Karpas-422 (cell line): ENCODE measurements around the gene ME2. TPM values are rescaled to one million over a fixed set of nuclear protein-coding genes. Genes with fewer than 3 reads are reported as not detected.
A peak's percentile ranks its signal among the peaks of the same experiment; 100 is the strongest.
"Not testable (repeated sequence)": the region's sequence is repeated elsewhere in the genome, so short reads cannot be mapped to it uniquely, and the experiment has no call there.

Experiments
- DNase-seq: peaks from one replicate; pipeline ENCODE4 v3.0.0-alpha.2; 2015
- H2AFZ ChIP-seq: fragments of 200-600 bp; sonication (generic); 2 replicates; pipeline ENCODE4 v1.6.1; 2014; ENCODE audit warnings: antibody characterized with exemption, low read length, mixed read lengths
- H3K27ac ChIP-seq: fragments of 200-600 bp; sonication (generic); 2 replicates; pipeline ENCODE4 v1.5.1; 2014; ENCODE audit warnings: mild to moderate bottlenecking, low read length, moderate library complexity
- H3K27me3 ChIP-seq: fragments of 200-600 bp; sonication (generic); 2 replicates; pipeline ENCODE4 v1.6.1; 2014; ENCODE audit warnings: low read length, mixed read lengths
- H3K36me3 ChIP-seq: fragments of 200-600 bp; sonication (generic); 2 replicates; pipeline ENCODE4 v1.6.1; 2014; ENCODE audit warnings: low read length, mixed read lengths; ENCODE audit not compliant: insufficient read depth
- H3K4me1 ChIP-seq: fragments of 200-600 bp; sonication (generic); 2 replicates; pipeline ENCODE4 v1.6.1; 2014; ENCODE audit warnings: mild to moderate bottlenecking, low read length, mixed read lengths
- H3K4me2 ChIP-seq: fragments of 200-600 bp; sonication (generic); 2 replicates; pipeline ENCODE4 v1.6.1; 2014; ENCODE audit warnings: low read length, low read depth, mild to moderate bottlenecking; ENCODE audit not compliant: poor library complexity, severe bottlenecking
- H3K4me3 ChIP-seq: fragments of 200-600 bp; sonication (generic); 2 replicates; pipeline ENCODE4 v1.5.1; 2014; ENCODE audit warnings: mild to moderate bottlenecking, antibody characterized with exemption, low read length, mixed read lengths
- H3K79me2 ChIP-seq: fragments of 200-600 bp; sonication (generic); 2 replicates; pipeline ENCODE4 v1.6.1; 2014; ENCODE audit warnings: mild to moderate bottlenecking, low read length, mixed read lengths
- H3K9ac ChIP-seq: fragments of 200-600 bp; sonication (generic); 2 replicates; pipeline ENCODE4 v1.6.0; 2014; ENCODE audit warnings: low read length
- H3K9me2 ChIP-seq: fragments of 200-600 bp; sonication (generic), shearing (Covaris generic); replicated peaks from 2 replicates; pipeline ENCODE4 v1.6.0; 2014; ENCODE audit warnings: mild to moderate bottlenecking, low read length, moderate library complexity; ENCODE audit not compliant: insufficient read depth
- H3K9me3 ChIP-seq: fragments of 300-700, 200-600 bp; sonication (generic); 2 replicates; pipeline ENCODE4 v1.6.1; 2014; ENCODE audit warnings: low read length, mixed read lengths
- H4K20me1 ChIP-seq: fragments of 200-600 bp; sonication (generic); 2 replicates; pipeline ENCODE4 v1.6.1; 2014; ENCODE audit warnings: mild to moderate bottlenecking, antibody characterized with exemption, low read length, low read depth; ENCODE audit not compliant: insufficient read depth
- total RNA-seq: library from RNA; depleted of rRNA; stranded (reverse); fragments of >200 nt; shearing (Covaris generic); gene quantifications from 2 replicates; pipeline ENCODE4 v1.2.3, GENCODE V29; 2014; ENCODE audit warnings: low replicate concordance; rRNA removed

Gene ME2
- 137 and 184 TPM in 2 replicates for total RNA-seq

- no peaks in the 10 kb centered on the region for H3K9me3 ChIP-seq
- DNase-seq: peak; percentile 98
- peak within 1 kb of the TSS; percentile 94 for H3K9ac ChIP-seq
- H4K20me1 ChIP-seq: 0 out of 2 replicates have a peak, but pooled peaks cover 7% of the 10 kb centered on the region
- H3K27me3 ChIP-seq: no peaks in the 10 kb centered on the region
- peak within 1 kb of the TSS; percentile 82 for H3K4me2 ChIP-seq
- peaks cover 24% of the 10 kb centered on the region for H3K4me1 ChIP-seq
- H3K36me3 ChIP-seq: peaks cover 11% of the 10 kb centered on the region; the same call in 1 of the 2 replicates
- H3K9me2 ChIP-seq: no peaks in the 10 kb centered on the region
- H3K4me3 ChIP-seq: peak within 1 kb of the TSS; percentile 96
- peak within 1 kb of the TSS; percentile 51 for H2AFZ ChIP-seq
- peak within 1 kb of the TSS; percentile 70 for H3K27ac ChIP-seq
- H3K79me2 ChIP-seq: peaks cover 44% of the 10 kb centered on the region
Measured at GRCh38 chr18:50878345-50879301, at the start of gene ME2. Gene ME2 (plus strand): TSS chr18:50879118. CDS start chr18:50895821, 16,703 bp downstream.

GRCh38 chr18:50829644-50830043 lies 49.3 kb upstream of the ME2 start:
- DNase-seq: no peak
- no peak overlapping the region for H3K4me3 ChIP-seq
- no peaks in the 10 kb centered on the region for H4K20me1 ChIP-seq
- H3K9me2 ChIP-seq: no peaks in the 10 kb centered on the region
- H2AFZ ChIP-seq: no peak overlapping the region
- no peak overlapping the region for H3K4me2 ChIP-seq
- no peaks in the 10 kb centered on the region for H3K27me3 ChIP-seq
- H3K9me3 ChIP-seq: no peaks in the 10 kb centered on the region
- no peaks in the 10 kb centered on the region for H3K79me2 ChIP-seq
- H3K36me3 ChIP-seq: no peaks in the 10 kb centered on the region
- no peak overlapping the region for H3K9ac ChIP-seq
- H3K4me1 ChIP-seq: peaks cover 13% of the 10 kb centered on the region
- H3K27ac ChIP-seq: no peak overlapping the region

GRCh38 chr18:50830544-50830943 lies 48.4 kb upstream of the ME2 start:
- Histone ChIP-seq H3K4me3 (no peak overlapping the region), H3K79me2 (no peaks in the 10 kb centered on the region), H3K9me3 (no peaks in the 10 kb centered on the region), H3K27me3 (no peaks in the 10 kb centered on the region), H3K9ac (no peak overlapping the region), H3K4me2 (no peak overlapping the region), H2AFZ (0 out of 2 replicates have a peak overlapping the region, but pooled peaks have one; percentile 20), H3K27ac (no peak overlapping the region), H3K4me1 (peaks cover 19% of the 10 kb centered on the region), H3K36me3 (no peaks in the 10 kb centered on the region), H3K9me2 (no peaks in the 10 kb centered on the region), H4K20me1 (no peaks in the 10 kb centered on the region)
- DNase-seq: no peak

- Histone ChIP-seq H3K9ac (no peak overlapping the region), H3K79me2 (no peaks in the 10 kb centered on the region), H2AFZ (peak overlapping the region; percentile 46; the same call in 1 of the 2 replicates), H3K4me1 (peaks cover 40% of the 10 kb centered on the region), H3K9me2 (no peaks in the 10 kb centered on the region), H3K27me3 (no peaks in the 10 kb centered on the region), H3K36me3 (no peaks in the 10 kb centered on the region), H3K4me3 (no peak overlapping the region), H4K20me1 (no peaks in the 10 kb centered on the region), H3K27ac (peak overlapping the region; percentile 19), H3K4me2 (peak overlapping the region; percentile 12), H3K9me3 (no peaks in the 10 kb centered on the region)
- DNase-seq: peak; percentile 50
Measured at GRCh38 chr18:50832754-50833153, 46.2 kb upstream of the ME2 start.

- H3K4me1 ChIP-seq: peaks cover 40% of the 10 kb centered on the region
- H3K36me3 ChIP-seq, H3K9me3 ChIP-seq, H3K79me2 ChIP-seq, H3K4me3 ChIP-seq, H3K27me3 ChIP-seq, H2AFZ ChIP-seq, H3K27ac ChIP-seq, DNase-seq, H4K20me1 ChIP-seq, H3K9me2 ChIP-seq, H3K9ac ChIP-seq, H3K4me2 ChIP-seq: not testable (repeated sequence)
Measured at GRCh38 chr18:50833496-50833895, 45.4 kb upstream of the ME2 start.

GRCh38 chr18:50836521-50836957 lies 42.4 kb upstream of the ME2 start:
- H4K20me1 ChIP-seq: no peaks in the 10 kb centered on the region
- no peak overlapping the region for H2AFZ ChIP-seq
- no peaks in the 10 kb centered on the region for H3K36me3 ChIP-seq
- H3K27ac ChIP-seq: peak overlapping the region; percentile 80
- peak overlapping the region; percentile 43; the same call in 1 of the 2 replicates for H3K4me3 ChIP-seq
- DNase-seq: peak; percentile 88
- peaks cover 37% of the 10 kb centered on the region for H3K4me1 ChIP-seq
- no peaks in the 10 kb centered on the region for H3K9me3 ChIP-seq
- H3K79me2 ChIP-seq: no peaks in the 10 kb centered on the region
- peak overlapping the region; percentile 41 for H3K9ac ChIP-seq
- no peaks in the 10 kb centered on the region for H3K9me2 ChIP-seq
- no peaks in the 10 kb centered on the region for H3K27me3 ChIP-seq
- H3K4me2 ChIP-seq: peak overlapping the region; percentile 60

- Histone ChIP-seq H3K9me2 (no peaks in the 10 kb centered on the region), H3K9ac (no peak overlapping the region), H3K27ac (no peak overlapping the region), H3K36me3 (no peaks in the 10 kb centered on the region), H3K79me2 (no peaks in the 10 kb centered on the region), H3K4me1 (peaks cover 30% of the 10 kb centered on the region), H4K20me1 (no peaks in the 10 kb centered on the region), H3K9me3 (no peaks in the 10 kb centered on the region), H2AFZ (no peak overlapping the region), H3K4me3 (no peak overlapping the region), H3K4me2 (no peak overlapping the region), H3K27me3 (no peaks in the 10 kb centered on the region)
- DNase-seq: no peak
Measured at GRCh38 chr18:50839341-50839740, 39.6 kb upstream of the ME2 start.

GRCh38 chr18:50839996-50840395 lies 38.9 kb upstream of the ME2 start:
- Histone ChIP-seq H3K27me3 (no peaks in the 10 kb centered on the region), H3K4me2 (no peak overlapping the region), H3K27ac (no peak overlapping the region), H4K20me1 (no peaks in the 10 kb centered on the region), H3K36me3 (no peaks in the 10 kb centered on the region), H2AFZ (no peak overlapping the region), H3K9ac (no peak overlapping the region), H3K4me3 (no peak overlapping the region), H3K4me1 (peaks cover 30% of the 10 kb centered on the region), H3K9me3 (no peaks in the 10 kb centered on the region), H3K79me2 (no peaks in the 10 kb centered on the region), H3K9me2 (no peaks in the 10 kb centered on the region)
- no peak for DNase-seq
